Left ventricle myocardium superior (tissue), 1 donor: ENCODE data around the gene KCTD6. TPM values are rescaled to one million over a fixed set of nuclear protein-coding genes. Genes with fewer than 3 reads are reported as not detected.
A peak's percentile ranks its signal among the peaks of the same experiment; 100 is the strongest.
"Not testable (repeated sequence)": the region's sequence is repeated elsewhere in the genome, so short reads cannot be mapped to it uniquely, and the experiment has no call there.

Experiments used
- ATAC-seq: fragments of 200-7000 bp; cut with Tn5 transposase; one replicate; pipeline ENCODE4 v1.9.1; 2020; ENCODE audit warnings: mild to moderate bottlenecking, moderate library complexity
- DNase-seq: peaks from one replicate; pipeline ENCODE4 v3.0.0-alpha.2; 2020
- intact Hi-C: fragments of 100-400 bp; cut with micrococcal nuclease; formaldehyde crosslinking; loops from one replicate; pipeline ENCODE4 v1.11.0; 2022
- total RNA-seq: library from RNA; stranded (reverse); fragmentation: NEBNext Ultra II Directional; extraction: Animal tissue kit (Norgen Biotek cat#: 25700); gene quantifications from one replicate; pipeline ENCODE4 v1.2.1, GENCODE V29; 2021
- donor health status: DM: no; HTN: yes; CAD: no; lungs with severe emphysema.

The KCTD6 gene
- total RNA-seq, 1 donor from 2014 or later, result 8.5 TPM

GRCh38 chr3:58520403-58521335 lies 28.8 kb downstream of the KCTD6 start:
- no peak for DNase-seq
- peak; percentile 33 for ATAC-seq
- intact Hi-C loops, result no loop called here

DNA sequence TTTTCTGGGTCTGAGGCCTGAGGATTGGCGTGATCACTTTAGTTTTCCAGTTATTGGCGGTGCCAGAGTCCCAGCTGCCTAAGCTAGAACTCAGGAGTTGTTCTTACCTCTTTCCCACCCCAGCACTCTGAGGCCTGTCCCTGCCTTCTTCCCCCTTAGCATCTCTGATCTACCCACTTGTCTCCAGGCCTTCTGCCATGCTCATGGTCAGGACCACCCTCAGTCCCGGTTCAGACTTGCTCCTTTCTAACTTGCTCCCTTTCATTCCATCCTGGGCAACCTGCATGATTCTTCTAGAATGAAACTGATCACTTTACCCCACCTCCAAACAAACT lies 29.4 kb downstream of the KCTD6 start:
- no peak for ATAC-seq
- no peak for DNase-seq
- intact Hi-C loops, result no loop called here

- intact Hi-C loops, result no loop called here
- ATAC-seq (no peak), DNase-seq (no peak)
Measured at GRCh38 chr3:58521917-58522631, 30.2 kb downstream of the KCTD6 start.

DNA sequence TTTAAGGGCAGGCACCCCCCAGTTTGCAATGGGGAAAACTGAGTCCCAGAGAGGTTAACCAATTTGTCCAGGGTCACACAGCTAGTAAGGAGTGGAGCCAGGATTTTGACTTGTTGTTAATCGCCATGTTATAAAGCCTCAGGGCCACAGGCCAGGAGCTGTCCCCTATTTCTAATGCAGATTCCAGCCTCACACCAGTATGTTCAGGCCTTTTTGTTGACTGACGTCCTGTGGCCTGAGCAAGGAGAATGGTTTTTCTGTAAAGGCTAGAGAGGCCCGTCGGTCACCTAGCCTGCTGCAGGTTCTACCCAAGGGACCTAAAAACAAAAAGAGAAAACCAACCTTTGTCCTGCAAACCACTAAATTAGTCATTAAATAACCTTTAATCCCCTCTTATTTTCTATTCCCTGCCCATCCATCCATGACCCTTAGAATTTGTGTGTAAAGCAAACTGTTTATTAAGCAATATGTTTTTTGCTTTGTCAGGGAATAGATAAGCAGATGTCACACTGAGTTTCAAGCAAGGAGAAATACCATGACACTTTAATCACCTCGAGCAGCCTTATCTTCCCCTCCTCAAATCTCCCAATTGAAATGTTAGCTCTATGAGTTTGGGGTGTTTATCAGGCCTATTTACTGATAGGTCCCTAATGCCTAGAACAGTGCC lies 31.0 kb downstream of the KCTD6 start:
- ATAC-seq (no peak), DNase-seq (no peak)
- intact Hi-C loops, result no loop called here

DNA sequence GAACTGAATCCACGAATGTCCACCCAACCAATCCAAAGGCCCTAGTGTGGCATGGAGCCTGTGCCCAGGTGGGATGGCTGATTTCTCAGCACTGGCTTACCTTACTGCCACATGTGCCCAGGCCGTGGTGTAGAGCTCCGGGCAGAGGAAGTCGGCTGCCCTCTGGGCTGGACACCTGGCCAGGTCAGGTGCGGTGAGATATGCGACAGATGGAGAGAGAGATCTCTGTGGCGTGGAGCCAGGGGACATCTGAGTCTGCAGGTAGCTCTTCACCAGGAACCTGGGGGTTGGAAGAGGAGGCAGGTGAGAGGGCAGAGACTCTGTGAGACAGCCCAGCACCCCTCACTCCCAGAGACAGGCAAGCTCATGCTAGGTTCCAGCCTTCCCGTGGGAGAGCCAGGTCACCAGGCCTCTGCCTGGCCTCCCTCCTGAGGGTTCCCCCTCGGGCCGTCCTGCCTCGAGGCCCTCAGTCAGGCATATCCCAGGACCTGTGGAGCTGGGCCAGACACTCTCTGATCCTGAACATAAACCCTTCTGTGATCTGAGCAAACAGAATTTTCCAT lies 32.5 kb downstream of the KCTD6 start:
- ATAC-seq (no peak), DNase-seq (no peak)
- intact Hi-C loops, result no loop called here

DNA sequence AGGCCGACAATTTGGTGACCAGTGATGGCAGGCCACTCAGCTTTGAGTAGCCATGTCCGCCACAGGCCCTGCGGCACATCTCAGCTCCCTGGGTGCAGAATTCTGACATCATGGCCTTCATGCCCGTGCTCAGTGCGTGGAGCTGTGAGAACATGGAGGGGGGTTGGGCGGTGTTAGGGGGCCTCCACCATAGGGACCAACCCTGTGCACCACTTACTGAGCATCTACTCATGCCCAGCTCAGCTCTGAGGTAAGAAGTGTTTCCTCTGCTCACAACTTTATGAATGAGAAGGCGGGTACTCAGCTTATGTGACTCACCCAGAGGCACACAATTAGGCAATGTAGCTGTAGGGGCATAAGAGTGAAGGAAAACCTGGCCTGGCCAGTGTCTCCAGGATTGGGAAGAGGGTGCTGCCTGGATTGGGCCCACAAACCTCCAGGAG lies 34.6 kb downstream of the KCTD6 start:
- intact Hi-C loops, result no loop called here
- ATAC-seq (no peak), DNase-seq (no peak)

DNA sequence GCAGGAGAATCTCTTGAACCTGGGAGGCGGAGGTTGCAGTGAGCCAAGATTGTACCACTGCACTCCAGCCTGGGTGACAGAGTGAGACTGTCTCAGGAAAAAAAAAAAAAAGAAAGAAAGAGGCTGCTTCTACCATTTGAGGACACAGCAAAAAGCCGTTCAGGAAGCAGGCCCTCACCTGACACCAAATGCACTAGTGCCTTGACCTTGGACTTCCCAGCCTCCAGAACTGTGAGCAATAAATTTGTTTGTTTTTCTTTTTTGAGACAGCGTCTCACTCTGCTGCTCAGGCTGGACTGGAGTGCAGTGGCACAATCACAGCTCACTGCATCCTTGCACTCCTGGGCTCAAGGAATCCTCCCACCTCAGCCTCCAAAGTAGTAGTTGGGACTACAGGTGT lies 35.5 kb downstream of the KCTD6 start:
- intact Hi-C loops, ATAC-seq: not testable (repeated sequence)

GRCh38 chr3:58528629-58529028 lies 36.7 kb downstream of the KCTD6 start:
- ATAC-seq, result peak; percentile 69
- intact Hi-C loops, result no loop called here
- DNase-seq, result peak; percentile 52

More for the DNA sequence above, 35.5 kb downstream of the KCTD6 start:
- DNase-seq, result not testable (repeated sequence)

GRCh38 chr3:58529516-58530353 lies 37.8 kb downstream of the KCTD6 start:
- intact Hi-C loops, result no loop called here
- ATAC-seq (no peak), DNase-seq (no peak)

- DNase-seq (no peak), ATAC-seq (no peak)
- intact Hi-C loops, result no loop called here
Measured at GRCh38 chr3:58530354-58530865, 38.5 kb downstream of the KCTD6 start.

GRCh38 chr3:58531555-58531954 lies 39.7 kb downstream of the KCTD6 start:
- DNase-seq (no peak), ATAC-seq (no peak)
- intact Hi-C loops, result no loop called here

DNA sequence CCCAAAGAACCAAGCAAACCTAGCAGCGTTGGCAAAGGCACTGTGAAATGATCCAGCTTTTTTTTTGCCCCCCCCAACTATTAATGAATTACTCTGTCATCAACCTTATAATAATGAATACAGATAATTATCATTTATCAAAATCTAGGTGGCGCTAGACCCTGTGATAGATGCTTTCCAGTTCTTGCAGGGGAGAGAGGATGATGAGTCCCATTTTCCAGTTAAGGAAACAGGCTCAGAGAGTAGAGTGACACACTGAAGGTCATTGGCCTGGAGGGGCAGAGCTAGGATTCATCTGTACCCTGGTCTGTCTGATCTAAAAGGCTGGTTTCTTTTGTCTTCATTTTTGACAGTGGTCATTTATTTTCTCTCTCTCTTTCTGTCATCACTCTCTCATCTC lies 40.1 kb downstream of the KCTD6 start:
- DNase-seq (no peak), ATAC-seq (no peak)
- intact Hi-C loops, result no loop called here

- intact Hi-C loops, result no loop called here
- peak; percentile 50 for ATAC-seq
- DNase-seq, result peak; percentile 83
Measured at GRCh38 chr3:58532794-58533220, 40.9 kb downstream of the KCTD6 start.

DNA sequence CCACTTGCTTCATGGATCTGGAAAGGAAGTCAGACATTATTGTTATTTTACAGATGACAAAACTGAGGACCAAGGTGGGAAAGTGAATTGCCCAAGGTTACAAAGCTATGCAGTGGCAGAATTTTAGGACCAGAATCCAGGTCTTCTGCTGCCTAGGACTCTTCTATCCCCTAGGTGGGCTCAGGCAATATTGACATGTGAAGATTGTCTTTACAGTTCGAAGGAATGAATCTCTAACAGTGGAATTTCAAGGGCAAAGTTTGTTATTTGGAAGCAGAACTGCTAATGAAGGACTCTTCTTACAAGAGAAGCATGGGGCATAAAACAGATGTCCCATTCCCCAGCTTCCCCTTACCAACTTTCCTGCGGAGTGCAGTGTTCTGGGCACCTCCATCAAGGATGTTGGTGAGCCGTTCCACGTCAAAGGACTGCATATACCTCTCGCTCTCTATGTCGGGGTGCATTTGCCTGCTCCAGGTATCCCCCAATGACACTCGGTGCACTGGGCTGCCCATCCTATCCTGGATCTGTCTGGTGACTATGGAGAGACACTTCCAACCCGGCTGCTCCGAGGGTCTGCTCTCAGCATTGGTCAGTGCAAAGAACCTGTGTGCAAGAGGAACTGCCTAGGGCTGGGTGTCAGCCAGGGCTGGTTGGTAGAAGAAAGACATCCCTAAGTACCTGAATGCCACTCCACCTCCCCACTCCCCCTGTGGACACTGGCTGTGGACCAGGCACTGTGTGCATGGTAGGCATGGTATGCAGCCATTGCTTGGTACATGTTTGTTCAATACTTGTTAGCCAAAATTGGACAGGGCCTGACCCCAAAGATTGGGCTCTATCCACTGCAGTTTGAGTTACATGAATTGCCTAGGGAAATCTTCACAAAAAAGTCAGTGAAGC lies 42.9 kb downstream of the KCTD6 start:
- intact Hi-C loops, result no loop called here
- no peak for ATAC-seq
- DNase-seq, result no peak

DNA sequence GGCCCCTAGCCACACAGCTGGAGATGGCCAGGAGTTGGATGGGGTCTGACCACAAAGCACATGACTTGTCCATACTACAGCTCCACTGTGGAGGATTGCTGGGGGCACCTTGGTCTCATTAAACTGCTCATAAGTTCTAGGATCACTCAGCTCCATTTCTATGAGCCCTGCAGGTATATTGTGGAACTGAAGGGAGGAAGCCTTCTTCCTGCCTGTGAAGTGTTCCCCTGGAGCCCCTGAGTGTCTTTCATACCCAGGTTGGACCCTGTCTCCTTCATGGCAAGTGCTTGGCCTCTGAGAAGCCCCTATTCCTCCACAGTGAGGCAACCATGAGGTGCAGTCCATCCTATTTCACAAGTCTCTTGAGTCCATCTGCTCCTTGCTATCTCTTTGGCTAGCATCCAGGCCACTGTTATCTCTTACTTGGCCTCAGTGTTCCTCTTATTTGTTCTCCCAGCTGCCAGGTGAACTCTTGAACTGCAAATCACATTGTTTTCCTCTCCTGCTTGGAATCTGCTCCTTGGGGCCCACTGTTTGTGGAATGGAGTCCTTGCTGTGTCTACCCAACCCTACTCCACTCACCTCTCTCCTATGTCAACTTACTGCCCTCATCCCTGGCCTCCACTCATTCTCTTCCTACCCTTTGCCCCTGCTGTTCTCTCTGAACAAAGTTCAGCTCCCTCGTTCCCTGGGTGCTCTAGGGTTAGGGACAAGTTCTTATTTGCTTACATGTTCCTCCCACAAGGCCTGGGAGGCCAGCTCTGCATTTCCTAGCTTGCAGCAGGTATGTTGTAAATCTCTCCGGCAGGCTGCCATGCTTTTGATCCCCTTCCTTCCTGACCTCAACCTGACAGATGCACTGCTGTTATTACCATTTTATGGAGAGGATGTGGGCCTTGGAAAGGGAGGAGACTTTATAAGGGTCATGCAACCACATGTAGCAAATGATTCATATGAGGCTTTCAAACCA lies 43.9 kb downstream of the KCTD6 start:
- ATAC-seq, result no peak
- DNase-seq, result no peak
- intact Hi-C loops, result no loop called here
